Activated gamma-delta T cell treated with Interleukin-2 at 50 U/mL for 16 hours (primary cell): ENCODE data around the gene TSEN15.
"Not testable (repeated sequence)": the region's sequence is repeated elsewhere in the genome, so short reads cannot be mapped to it uniquely, and the experiment has no call there.

ENCODE experiments used
- DNase-seq: peaks from one replicate; pipeline ENCODE4 v3.0.0-alpha.2; 2020

TSEN15 gene

DNA sequence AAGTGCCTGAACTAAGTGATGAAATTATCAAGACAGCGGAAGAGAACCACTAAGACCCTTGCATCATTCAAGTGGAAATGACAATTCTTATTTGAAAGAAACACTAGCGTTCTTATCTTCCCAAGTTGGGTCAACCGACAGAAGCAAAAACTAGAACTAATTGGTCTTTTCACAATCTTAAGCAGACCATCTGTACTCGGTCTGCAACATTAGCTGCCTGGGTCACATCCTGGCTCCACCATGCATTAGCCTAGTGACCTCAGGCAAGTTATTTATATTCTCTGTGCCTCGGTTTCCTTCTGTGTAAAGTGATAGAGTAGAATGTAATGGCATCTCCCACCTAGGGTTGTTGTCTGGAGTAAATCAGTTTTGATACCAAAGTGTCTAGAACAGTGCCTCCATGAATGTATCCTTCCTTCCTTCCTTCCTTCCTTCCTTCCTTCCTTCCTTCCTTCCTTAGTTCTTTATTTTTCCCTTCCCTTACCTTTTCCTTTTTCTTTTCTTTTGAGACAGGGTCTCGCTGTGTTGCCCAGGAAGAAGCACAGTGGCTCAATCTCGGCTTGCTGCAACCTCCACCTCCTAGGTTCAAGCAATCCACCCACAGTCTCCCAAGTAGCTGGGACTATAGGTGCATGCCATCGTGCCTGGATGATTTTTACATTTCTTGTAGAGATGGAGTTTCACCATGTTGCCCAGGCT is 20.0 kb upstream of the TSEN15 start:
- no peak for DNase-seq

GRCh38 chr1:184032306-184032929 is 19.1 kb upstream of the TSEN15 start:
- no peak for DNase-seq

GRCh38 chr1:184032930-184033418 is 18.6 kb upstream of the TSEN15 start:
- no peak for DNase-seq

DNA sequence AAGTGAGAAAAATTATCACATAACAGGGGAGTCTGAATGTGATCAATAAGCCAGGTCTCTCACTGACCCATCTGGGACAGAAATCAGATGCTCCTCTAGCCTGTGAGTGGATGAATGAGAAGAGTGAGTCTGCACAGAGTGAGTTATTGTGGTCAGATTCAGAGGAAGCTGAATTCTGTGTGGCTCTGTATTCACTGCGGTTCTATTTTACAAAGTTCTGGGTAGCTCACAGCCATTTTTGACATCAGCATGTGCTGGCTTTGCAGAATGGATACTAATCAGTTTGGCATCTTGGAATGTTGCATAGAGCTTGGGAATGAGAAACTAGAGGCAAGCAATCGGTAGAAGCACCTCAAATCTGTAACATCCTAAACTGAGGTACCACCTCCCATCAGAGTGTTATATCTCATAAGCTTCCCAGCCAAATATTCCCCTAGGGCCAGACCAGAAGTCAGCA is 17.8 kb upstream of the TSEN15 start:
- no peak for DNase-seq

DNA sequence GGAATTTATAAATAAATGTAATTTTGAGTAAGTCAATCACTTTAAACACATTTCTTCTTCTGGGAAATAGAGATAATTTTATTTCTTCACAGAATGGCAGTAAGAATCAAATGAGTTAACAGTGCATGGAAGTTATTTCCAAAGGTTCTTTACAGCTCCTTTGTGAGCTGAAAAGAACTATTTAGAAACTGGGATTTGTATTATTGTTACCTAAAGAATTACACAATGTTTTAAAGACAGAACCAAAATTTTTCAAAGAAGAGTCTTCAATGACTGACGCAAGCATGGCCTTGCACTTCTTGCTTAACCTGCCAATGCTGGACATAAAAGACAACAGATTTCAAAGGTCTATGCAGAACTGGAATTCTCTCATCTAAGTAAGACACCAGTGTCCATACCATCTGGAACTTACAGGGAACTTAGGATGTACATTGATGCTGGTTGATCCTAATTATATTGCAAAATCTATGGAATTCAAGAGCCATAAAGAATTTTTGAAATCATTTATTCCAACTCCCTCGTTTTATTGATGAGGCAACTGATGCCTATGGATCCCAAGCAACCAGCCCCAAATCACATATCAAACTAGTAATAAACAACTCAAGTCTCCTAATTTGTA is 16.7 kb upstream of the TSEN15 start:
- no peak for DNase-seq

- DNase-seq: peak; percentile 4
Observed at GRCh38 chr1:184035719-184036516, 15.6 kb upstream of the TSEN15 start.

GRCh38 chr1:184036517-184036949 is 15.0 kb upstream of the TSEN15 start:
- no peak for DNase-seq

DNA sequence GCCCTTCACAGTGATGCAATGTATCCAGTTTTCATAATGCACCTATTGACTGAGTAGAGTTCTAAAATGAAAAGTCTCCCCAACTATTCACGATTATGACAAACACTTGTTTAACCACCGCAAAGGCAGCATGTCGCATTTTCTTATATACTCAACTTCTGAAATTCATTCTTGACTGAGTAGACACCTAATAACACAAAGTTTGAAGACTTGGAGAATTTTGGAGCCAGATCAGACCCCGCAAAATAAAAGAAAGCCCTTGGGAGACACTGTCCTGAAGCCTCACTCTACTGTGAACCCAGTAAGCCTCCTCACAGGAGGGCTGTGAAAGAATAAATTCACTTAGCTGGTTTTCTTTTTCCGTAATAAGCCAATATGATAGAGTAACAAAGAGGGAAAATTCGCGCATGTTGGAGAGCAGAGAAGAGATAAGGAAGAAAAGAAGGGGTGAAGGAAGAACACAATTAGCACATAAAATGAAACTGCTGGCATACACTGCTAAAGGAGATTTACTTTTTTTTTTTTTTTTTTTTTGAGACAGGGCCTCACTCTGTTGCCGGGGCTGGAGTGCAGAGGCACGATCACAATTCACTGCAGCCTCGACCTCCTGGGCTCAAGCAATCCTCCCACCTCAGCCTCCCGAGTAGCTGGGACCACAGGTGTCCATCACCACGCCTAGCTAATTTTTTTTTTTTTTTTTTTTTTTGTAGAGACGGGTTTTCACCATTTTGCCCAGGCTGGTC is 13.5 kb upstream of the TSEN15 start:
- no peak for DNase-seq

DNA sequence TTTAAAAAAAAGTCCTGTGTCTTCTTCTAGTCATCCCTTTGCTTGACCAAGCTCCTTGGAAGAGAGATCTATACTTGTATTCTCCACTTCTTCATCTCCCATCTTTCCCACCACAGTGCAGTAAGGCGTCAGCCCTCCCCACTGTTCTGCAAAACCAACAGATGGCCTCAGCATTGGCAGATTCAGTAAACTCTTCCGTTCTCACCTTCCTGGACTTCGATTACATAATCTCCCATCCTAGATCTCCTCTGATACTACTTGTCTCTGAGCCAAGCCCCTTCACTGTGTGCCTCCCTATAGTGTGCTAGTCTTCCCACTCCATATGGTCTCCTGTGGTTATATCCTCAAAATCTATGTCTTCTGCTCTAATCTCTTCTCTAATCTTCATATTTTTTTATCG is 12.4 kb upstream of the TSEN15 start:
- DNase-seq: no peak

DNA sequence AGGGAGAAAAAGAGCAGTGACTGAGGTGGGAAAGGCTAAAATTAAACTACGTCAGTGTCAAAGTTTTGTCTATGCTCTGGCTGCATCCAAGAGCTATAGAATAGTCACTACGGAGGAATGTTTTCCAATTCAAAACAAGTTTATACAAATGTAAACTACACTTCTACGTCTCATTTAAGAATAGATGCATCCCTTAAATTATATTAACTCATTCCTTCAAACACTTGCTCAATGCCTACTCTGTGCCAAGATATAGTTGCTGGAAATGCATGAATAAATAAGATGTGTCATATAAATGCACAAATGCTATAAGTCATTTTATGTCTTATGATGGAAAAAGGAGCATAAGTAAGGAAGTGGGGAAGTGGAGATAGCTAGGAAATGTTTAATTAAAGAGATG is 9.8 kb upstream of the TSEN15 start:
- no peak for DNase-seq

DNA sequence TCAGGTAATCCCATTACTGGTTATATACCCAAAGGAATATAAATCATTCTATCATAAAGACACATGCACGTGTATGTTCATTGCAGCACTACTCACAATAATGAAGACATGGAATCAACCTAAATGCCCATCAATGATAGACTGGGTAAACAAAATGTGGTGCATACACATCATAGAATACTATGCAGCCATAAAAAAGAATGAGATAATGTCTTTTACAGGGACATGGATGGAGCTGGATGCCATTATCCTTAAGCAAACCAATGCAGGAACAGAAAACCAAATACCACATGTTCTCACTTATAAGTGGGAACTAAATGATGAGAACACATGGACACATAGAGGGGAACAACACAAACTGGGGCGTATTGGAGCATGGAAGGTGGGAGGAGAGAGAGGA is 8.2 kb upstream of the TSEN15 start:
- DNase-seq: not testable (repeated sequence)

DNA sequence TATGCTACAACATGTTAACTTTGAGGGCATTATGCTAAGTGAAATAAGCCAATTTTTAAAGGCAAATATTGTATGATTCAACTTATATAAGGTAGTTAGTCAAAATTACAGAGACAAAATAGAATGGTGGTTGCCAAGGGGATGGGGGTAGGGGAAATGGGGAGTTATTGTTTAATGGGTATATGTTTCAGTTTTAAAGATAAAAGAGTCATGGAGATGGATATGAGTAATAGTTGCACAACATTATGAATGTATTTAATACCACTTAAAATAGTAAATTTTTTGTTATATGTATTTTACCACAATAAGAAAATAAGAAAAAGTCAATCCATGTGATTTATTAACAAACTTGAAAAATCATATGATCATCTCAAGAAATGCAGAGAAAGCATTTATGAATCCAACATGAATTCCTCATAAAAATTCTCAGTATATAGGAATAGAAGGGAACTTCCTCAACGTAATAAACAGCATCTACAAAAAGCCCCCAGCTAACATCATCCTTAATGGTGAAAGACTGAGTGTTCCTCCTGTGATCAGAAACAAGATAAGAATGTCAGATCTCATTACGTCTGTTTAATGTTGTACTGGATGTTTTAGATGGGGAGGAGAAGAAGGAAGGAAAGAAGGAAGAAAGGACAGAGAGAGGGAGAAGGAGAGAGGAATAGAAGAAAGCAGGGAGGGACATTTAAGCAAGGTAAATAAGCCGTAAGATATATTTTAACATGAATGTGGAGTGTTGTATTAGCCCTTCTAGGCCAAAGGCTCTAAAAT is 6.7 kb upstream of the TSEN15 start:
- no peak for DNase-seq

- not testable (repeated sequence) for DNase-seq
Observed at GRCh38 chr1:184047541-184047940, 4.0 kb upstream of the TSEN15 start.

DNA sequence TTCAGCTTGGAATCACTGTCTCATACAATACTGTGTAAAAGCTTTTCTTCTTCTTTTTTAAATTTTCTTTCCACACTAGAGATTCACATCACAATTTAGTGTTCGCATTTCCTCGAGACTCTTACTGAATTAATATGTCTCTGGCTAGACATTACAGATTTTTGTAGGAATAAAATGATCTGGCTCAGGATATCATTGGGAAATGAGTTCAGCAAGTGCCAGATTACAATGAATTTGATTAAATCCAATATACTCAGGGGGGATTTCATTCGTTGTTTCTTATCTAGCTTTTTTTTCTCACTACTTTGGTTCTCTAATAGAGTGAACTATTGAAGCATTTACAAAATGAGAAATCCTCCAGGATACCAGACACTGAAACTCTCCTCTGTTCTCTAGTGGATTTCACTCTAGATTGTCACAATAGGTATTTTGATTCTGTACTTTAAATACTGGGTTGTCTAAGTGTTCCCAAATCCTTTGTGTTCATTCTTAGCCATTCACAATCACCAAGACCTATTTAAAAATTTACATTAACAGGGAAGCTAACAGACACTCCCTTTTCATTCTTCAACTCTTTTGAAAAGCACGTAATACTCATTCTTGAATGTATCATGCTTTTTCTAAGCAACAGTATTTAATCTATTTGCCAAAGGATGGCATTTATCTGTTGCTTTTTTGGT is 2.8 kb upstream of the TSEN15 start:
- no peak for DNase-seq

GRCh38 chr1:184049291-184049690 is 2.2 kb upstream of the TSEN15 start:
- no peak for DNase-seq

DNA sequence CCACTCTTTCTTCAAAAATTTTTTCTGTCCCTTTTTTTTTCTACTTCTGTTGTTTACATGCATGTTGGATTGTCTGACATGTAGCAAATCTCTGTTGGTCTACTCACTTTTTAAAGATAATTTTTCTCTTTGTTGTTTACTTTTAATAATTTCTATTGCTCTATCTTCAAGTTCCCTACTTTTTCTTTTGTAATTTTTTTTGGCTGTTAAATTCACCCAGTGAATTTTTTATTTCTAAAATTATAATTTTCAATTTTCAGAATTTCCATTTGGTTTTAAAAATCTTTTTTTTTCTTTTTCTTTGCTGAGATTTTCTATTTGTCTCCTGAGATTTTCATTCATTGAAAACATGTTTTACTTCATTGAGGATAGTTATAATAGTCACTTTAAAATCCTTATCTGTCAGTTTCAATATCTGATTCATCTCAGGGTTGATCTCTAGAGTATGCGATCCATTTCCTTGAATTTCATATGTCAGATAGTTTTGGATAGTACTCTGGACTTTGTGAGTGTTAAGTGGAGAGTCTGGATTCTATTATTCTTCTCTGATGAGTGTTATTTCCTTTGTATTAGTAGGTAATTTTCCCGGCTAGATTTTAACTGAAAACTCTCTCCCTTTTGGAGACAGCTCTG is 1.6 kb upstream of the TSEN15 start:
- no peak for DNase-seq

DNA sequence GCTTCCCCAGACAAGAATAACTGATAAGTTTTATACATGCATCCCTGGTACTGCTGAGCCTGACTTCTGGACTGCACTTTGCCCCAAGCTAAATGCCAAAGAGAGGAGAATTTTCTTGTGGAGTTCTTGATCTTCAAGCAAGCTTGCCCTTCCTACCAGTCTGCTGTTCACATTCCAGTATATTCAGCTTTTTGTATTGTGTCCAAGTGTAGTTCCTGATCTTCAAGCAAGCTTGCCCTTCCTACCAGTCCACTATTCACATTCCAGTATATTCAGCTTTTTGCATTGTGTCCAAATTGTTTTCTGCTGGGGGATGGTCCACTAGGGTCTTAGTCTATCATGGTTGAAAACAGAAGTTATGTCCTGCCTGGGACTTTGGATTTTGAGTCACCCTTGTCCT is 894 bp upstream of the TSEN15 start:
- DNase-seq: no peak

DNA sequence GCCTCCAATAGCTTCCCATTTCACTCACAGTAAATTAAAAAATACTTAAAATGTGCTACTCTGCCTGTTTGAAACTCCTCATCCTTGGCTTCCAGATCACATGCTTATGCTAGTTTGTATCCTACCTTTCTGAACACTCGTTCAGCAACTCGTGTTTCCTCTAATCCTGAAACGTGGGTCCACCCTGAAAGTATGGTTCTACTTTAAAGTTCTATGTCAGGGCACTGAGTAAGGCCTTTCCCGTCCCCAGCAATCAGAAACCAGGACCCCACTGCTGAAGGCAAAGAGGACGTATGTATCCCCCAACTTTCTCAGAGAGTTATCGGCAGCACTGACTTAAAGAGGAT is 419 bp upstream of the TSEN15 start:
- no peak for DNase-seq

DNA sequence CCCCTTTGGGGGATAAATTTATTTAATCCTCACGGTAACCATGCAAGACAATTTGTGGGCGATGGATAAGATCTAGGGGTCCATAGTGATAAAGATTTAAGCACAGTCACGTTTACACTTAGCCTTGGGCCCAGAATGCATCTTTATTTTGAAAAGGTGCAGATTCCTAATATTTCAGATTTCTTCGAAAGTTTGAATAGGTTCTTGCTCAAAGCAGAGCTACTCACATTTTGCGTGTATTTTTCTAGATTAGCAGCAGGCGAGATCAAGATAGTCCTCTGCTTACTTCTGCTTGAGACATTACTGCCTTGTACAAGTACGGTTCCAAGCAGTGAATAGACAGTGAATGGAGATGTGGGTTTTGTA is 647 bp downstream of the TSEN15 start:
- no peak for DNase-seq

DNA sequence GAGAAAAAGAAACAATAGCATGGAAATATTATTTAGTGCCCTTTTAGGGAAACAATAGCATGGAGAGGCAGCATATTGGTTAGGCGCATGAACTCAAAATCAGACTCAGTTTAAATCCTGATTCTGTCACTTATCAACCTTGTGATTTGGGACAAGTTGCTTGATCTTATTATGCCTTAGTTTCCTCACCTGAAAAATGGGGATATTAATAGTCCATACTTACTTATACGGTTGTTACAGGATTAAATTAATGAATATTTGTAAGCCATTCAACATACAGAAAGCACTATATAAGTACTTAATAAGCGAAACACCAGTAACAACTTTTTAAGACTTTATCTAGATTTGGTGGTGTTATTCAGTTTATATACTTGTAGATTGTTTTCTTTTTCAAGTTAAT is 1.2 kb downstream of the TSEN15 start:
- DNase-seq: no peak

GRCh38 chr1:184053881-184054280 is 2.4 kb downstream of the TSEN15 start:
- no peak for DNase-seq
